ENCODE data around the gene ENO2. TPM values are rescaled to one million over a fixed set of nuclear protein-coding genes. Genes with fewer than 3 reads are reported as not detected.
A peak's percentile ranks its signal among the peaks of the same experiment; 100 is the strongest.

Gene ENO2
- total RNA-seq, 4 donors from 2014 or later, result 14.0 to 25.8 (median 15.9) TPM

DNA sequence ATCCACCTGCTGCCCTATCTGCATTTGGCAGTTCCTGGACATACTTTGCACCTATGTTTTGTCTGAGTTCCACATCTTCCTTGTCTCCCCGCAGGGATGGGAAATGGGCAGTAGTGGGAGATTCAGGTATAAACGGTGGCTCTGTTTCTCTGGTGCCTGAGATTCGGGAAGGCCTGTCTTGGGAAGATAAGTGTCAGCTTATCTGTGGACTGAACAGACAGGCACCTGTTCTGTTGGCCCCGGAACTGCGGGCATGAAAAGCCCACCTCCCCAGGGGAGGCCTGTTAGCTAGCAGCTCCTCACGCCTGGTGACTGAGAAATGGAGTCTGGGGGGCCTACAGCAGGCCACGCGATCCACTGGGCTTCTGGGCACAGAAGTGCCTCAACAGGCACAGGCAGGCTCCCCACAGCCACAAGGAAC is 50.2 kb downstream of the ENO2 start:
- H3K36me3 ChIP-seq, result peaks cover 0 to 43% (median 28%) of the 10 kb centered on the region in 3 donors
- H3K27me3 ChIP-seq, result no peaks in the 10 kb centered on the region
- H3K4me1 ChIP-seq, result peaks cover 0 to 72% (median 44%) of the 10 kb centered on the region in 4 donors

DNA sequence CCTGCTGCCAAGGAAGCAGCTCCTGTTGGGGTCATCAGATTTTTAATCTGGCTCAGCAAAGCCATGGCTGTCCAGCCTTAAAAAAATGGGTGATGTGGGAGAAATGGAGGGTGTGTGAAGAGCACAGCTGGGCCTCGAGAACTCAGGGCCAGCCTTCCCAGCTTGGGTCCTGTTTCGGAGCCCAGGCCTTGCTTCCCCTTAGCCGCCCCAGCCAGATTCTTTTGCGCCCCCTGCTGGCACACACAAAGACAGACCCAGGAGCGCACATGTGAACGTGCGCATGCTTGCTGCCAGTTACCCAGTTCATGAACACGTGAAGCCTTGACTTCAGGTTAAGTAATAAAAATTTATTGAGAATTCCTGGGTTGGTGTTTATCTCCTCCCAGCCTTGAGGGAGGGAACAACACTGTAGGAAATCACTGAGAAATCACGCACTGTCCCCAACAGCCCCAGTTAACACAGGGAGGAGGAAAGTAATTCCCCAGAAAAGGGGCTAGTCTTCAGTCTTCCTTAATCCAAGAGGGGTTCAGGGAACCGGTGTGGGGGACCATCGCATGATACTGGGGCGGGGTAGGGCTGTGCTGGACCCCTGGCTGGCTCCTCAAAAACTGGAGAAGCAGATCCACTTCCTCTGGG is 50.8 kb downstream of the ENO2 start:
- DNase-seq (ENCODE audit: low spot score in 2 of 2), result peak in 1 of 2 donors; percentile 74
- no peaks in the 10 kb centered on the region for H3K27me3 ChIP-seq
- no peak overlapping the region for H3K4me3 ChIP-seq
- H3K4me1 ChIP-seq, result peaks cover 0 to 73% (median 44%) of the 10 kb centered on the region in 4 donors
- peak overlapping the region in 3 of 4 donors; percentile 77 to 87 (median 86) for H3K27ac ChIP-seq
- TF ChIP-seq POLR2A (IDR thresholded peaks at IDR 0.05), result no peak
- TF ChIP-seq EP300 (IDR thresholded peaks at IDR 0.05), result peak; percentile 19 to 57
- TF ChIP-seq, protein P1, sequence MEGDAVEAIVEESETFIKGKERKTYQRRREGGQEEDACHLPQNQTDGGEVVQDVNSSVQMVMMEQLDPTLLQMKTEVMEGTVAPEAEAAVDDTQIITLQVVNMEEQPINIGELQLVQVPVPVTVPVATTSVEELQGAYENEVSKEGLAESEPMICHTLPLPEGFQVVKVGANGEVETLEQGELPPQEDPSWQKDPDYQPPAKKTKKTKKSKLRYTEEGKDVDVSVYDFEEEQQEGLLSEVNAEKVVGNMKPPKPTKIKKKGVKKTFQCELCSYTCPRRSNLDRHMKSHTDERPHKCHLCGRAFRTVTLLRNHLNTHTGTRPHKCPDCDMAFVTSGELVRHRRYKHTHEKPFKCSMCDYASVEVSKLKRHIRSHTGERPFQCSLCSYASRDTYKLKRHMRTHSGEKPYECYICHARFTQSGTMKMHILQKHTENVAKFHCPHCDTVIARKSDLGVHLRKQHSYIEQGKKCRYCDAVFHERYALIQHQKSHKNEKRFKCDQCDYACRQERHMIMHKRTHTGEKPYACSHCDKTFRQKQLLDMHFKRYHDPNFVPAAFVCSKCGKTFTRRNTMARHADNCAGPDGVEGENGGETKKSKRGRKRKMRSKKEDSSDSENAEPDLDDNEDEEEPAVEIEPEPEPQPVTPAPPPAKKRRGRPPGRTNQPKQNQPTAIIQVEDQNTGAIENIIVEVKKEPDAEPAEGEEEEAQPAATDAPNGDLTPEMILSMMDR (IDR thresholded peaks at IDR 0.05), result peak; percentile 86 to 95 (median 93)
- H3K9me3 ChIP-seq, result no peaks in the 10 kb centered on the region
- WGBS, 2 donors, result 17 to 27% methylated on average over 12 of the region's 12 CpGs
- H3K36me3 ChIP-seq, result peaks cover 0 to 43% (median 28%) of the 10 kb centered on the region in 3 donors

More for the DNA sequence above, 50.2 kb downstream of the ENO2 start:
- peak overlapping the region in 3 of 4 donors; percentile 77 to 87 (median 86) for H3K27ac ChIP-seq
- TF ChIP-seq, protein P1 (IDR thresholded peaks at IDR 0.05), result no peak
- no peak for TF ChIP-seq EP300 (IDR thresholded peaks at IDR 0.05)
- no peak for TF ChIP-seq POLR2A (IDR thresholded peaks at IDR 0.05)
- H3K4me3 ChIP-seq, result no peak overlapping the region
- no peaks in the 10 kb centered on the region for H3K9me3 ChIP-seq
- WGBS, 2 donors, result 70 to 82% methylated on average over 5 to 8 of the region's 8 CpGs
- DNase-seq (ENCODE audit: low spot score in 2 of 2), result no peak

DNA sequence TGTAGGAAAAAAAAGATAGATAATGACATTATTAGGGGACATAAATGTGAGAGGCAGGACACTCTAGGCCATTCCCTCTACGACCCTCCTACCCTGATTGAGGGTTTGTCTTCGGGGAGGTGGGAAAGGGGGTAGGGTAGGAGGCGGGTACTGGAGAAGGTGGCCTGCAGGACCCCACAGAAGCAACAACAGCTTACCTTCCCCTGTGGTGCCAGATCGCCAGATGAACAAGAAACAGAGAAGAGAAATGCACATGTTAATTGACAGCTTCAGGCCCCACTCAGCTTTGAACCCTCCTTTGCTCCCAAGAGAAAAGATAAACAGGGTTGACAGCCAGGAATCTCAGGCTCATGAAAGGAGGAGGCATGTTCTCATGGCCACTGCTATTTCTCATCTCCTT is 51.3 kb downstream of the ENO2 start:
- peaks cover 0 to 67% (median 38%) of the 10 kb centered on the region in 4 donors for H3K4me1 ChIP-seq

DNA sequence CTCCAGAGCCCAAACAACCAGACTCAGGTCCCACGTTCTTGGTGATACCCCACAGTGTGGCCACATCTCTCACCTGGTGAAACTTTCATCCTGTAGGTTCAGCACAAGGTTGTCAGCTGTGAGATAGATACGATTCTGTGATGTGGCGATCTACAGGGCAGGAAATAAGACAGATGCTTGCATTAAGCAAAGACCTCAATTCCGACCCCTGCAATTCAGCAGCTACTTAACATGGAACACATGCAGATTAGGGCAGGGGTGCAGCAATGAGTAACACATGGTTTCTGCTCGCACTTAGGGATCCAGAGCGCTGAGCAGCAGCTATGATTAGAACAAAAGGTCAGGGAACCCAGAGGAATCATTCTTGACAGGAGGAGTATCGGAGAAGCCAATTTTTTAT is 52.0 kb downstream of the ENO2 start:
- 77 to 85% methylated on average over 7 of the region's 7 CpGs for WGBS, 2 donors
- no peaks in the 10 kb centered on the region for H3K9me3 ChIP-seq
- H3K27me3 ChIP-seq, result no peaks in the 10 kb centered on the region
- TF ChIP-seq EP300 (IDR thresholded peaks at IDR 0.05) (no peak), POLR2A (IDR thresholded peaks at IDR 0.05) (no peak)
- TF ChIP-seq, protein P1 (IDR thresholded peaks at IDR 0.05), result no peak
- DNase-seq (ENCODE audit: low spot score in 2 of 2), result no peak
- no peak overlapping the region for H3K27ac ChIP-seq
- peaks cover 0 to 43% (median 28%) of the 10 kb centered on the region in 3 donors for H3K36me3 ChIP-seq
- no peak overlapping the region for H3K4me3 ChIP-seq
- peaks cover 0 to 62% (median 33%) of the 10 kb centered on the region in 4 donors for H3K4me1 ChIP-seq

More for the DNA sequence above, 51.3 kb downstream of the ENO2 start:
- H3K9me3 ChIP-seq, result no peaks in the 10 kb centered on the region
- DNase-seq (ENCODE audit: low spot score in 2 of 2), result no peak
- no peak for TF ChIP-seq POLR2A (IDR thresholded peaks at IDR 0.05)
- TF ChIP-seq, protein P1 (IDR thresholded peaks at IDR 0.05), result no peak
- TF ChIP-seq EP300 (IDR thresholded peaks at IDR 0.05), result no peak
- H3K27ac ChIP-seq, result peak overlapping the region in 3 of 4 donors; percentile 9 to 86 (median 29)
- H3K4me3 ChIP-seq, result no peak overlapping the region
- H3K27me3 ChIP-seq, result no peaks in the 10 kb centered on the region
- peaks cover 0 to 43% (median 28%) of the 10 kb centered on the region in 3 donors for H3K36me3 ChIP-seq
- 60 to 72% methylated on average over 4 of the region's 4 CpGs for WGBS, 2 donors

DNA sequence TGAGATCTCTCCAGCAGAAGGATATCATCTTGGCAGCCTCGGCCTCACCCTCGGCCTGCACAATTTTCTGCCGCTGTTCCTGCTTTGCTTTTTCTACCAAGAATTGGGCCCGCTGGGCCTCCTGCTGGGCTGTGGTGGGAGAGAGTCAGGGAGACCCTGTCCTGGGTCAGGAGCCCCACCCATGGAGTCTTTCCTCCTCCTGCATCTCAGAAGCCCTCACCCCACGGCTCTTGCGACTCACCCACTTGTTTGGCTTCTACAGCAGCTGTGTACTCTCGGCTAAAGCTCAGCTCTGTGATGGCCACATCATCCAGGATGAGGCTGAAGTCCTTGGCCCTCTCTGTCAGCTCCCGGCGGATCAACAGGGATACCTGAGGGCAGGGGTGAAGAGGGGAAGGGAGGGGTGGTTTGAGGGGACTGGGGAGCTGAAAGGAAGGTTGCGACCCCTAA is 53.3 kb downstream of the ENO2 start:
- Histone ChIP-seq H3K4me3 (no peak overlapping the region), H3K9me3 (no peaks in the 10 kb centered on the region), H3K36me3 (peaks cover 0 to 43% (median 28%) of the 10 kb centered on the region in 3 donors), H3K27me3 (no peaks in the 10 kb centered on the region), H3K27ac (no peak overlapping the region), H3K4me1 (peaks cover 0 to 62% (median 32%) of the 10 kb centered on the region in 4 donors)
- no peak for DNase-seq (ENCODE audit: low spot score in 2 of 2)
- TF ChIP-seq EP300 (IDR thresholded peaks at IDR 0.05) (no peak), POLR2A (IDR thresholded peaks at IDR 0.05) (no peak)
- TF ChIP-seq, protein P1 (IDR thresholded peaks at IDR 0.05), result no peak
- 90% methylated on average over 10 of the region's 10 CpGs for WGBS, 2 donors
